Gastrocnemius medialis (tissue), 4 donors: ENCODE measurements around the gene LRRC26. TPM values are rescaled to one million over a fixed set of nuclear protein-coding genes. Genes with fewer than 3 reads are reported as not detected.

Source experiments
- ATAC-seq, 2 donors: fragments of 150-250 bp; one replicate each; pipeline ENCODE4 v1.9.1; 2016
- DNase-seq, 2 donors: peaks; one replicate each; pipeline ENCODE4 v3.0.0-alpha.2; 2019
- H3K27ac ChIP-seq, 4 donors: fragments of 200-600 bp; sonication (generic); 1 replicate in 1 of 4; 2 replicates in 3 of 4; pipeline ENCODE4 v1.5.1; 2016 to 2018; ENCODE audit warnings: mild to moderate bottlenecking in 2 of 4, moderate library complexity in 1 of 4
- H3K27me3 ChIP-seq, 3 donors: fragments of 200-600 bp; sonication (generic) in 2 of 3; 1 replicate in 1 of 3; 2 replicates in 2 of 3; pipeline versions ENCODE4 v1.5.1 to v1.6.0; 2016 to 2019; ENCODE audit warnings: mild to moderate bottlenecking in 1 of 3, moderate library complexity in 1 of 3
- H3K36me3 ChIP-seq, 2 donors: fragments of 200-600 bp; sonication (generic) in 1 of 2; one replicate each; pipeline ENCODE4 v1.5.1; 2017 to 2018
- H3K4me1 ChIP-seq, 2 donors: fragments of 200-600 bp; sonication (generic) in 1 of 2; one replicate each; pipeline ENCODE4 v1.5.1; 2016 to 2017; ENCODE audit warnings: mild to moderate bottlenecking in 2 of 2
- H3K4me3 ChIP-seq, 4 donors: fragments of 200-600 bp; sonication (generic) in 3 of 4; 1 replicate in 1 of 4; 2 replicates in 3 of 4; pipeline ENCODE4 v1.5.1; 2016 to 2019; ENCODE audit warnings: mild to moderate bottlenecking in 2 of 4
- H3K9me3 ChIP-seq, 3 donors: fragments of 200-600 bp; sonication (generic) in 2 of 3; 1 replicate in 1 of 3; 2 replicates in 2 of 3; pipeline ENCODE4 v1.5.1; 2016 to 2019
- CTCF ChIP-seq, 5 experiments: fragments of 450-650 bp in 3 of 5; fragments of 200-600 bp in 2 of 5; sonication (generic) in 2 of 5; IDR thresholded peaks in 4 of 5; conservative IDR thresholded peaks in 1 of 5; 1 replicate in 4 of 5; 2 replicates in 1 of 5; pipeline ENCODE4 v1.5.1; 2016 to 2019; ENCODE audit warnings: antibody characterized with exemption in 5 of 5, mild to moderate bottlenecking in 3 of 5, moderate library complexity in 3 of 5
- POLR2A ChIP-seq, 2 donors: fragments of 450-650 bp; IDR thresholded peaks; one replicate each; pipeline ENCODE4 v1.6.1; 2017; ENCODE audit warnings: antibody characterized with exemption in 2 of 2, mild to moderate bottlenecking in 2 of 2, moderate library complexity in 2 of 2
- in situ Hi-C, 4 donors: fragments of 200-750 bp; cut with MboI; loops; one replicate each; pipeline versions ENCODE4 v1.15.0 to v1.8.0; 2017; ENCODE audit warnings: low sequenced_read_pairs in 4 of 4
- intact Hi-C: fragments of 100-400 bp; cut with DNase I; formaldehyde crosslinking; loops from one replicate; pipeline ENCODE4 v1.15.1; 2023; ENCODE audit warnings: low total_unique reads
- total RNA-seq, 4 donors: library from RNA; depleted of rRNA; stranded (reverse); fragments of >200 nt; gene quantifications; one replicate each; pipeline versions ENCODE4 v1.1.0 to v1.2.3, GENCODE V29; 2016

The LRRC26 gene, protein sequence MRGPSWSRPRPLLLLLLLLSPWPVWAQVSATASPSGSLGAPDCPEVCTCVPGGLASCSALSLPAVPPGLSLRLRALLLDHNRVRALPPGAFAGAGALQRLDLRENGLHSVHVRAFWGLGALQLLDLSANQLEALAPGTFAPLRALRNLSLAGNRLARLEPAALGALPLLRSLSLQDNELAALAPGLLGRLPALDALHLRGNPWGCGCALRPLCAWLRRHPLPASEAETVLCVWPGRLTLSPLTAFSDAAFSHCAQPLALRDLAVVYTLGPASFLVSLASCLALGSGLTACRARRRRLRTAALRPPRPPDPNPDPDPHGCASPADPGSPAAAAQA
- total RNA-seq: not detected

- Histone ChIP-seq H3K36me3 (no peaks in the 10 kb centered on the region), H3K4me1 (peaks cover 8 to 10% of the 10 kb centered on the region in 2 donors), H3K4me3 (peak within 1 kb of the TSS; percentile 28 to 50 (median 40)), H3K27ac (no peak within 1 kb of the TSS), H3K9me3 (no peaks in the 10 kb centered on the region), H3K27me3 (peaks cover 46 to 59% (median 55%) of the 10 kb centered on the region in 3 donors)
- intact Hi-C loops (no loop called here), in situ Hi-C loops (no loop called here)
- DNase-seq: no peak
- ATAC-seq: no peak
- TF ChIP-seq POLR2A (IDR thresholded peaks at IDR 0.05) (no peak), CTCF (IDR thresholded peaks at IDR 0.05 in 4 of 5, conservative IDR thresholded peaks at IDR 0.05 in 1 of 5) (no peak)
These were observed at the start of gene LRRC26 for GRCh38 chr9:137169896-137170358. Gene LRRC26 (minus strand): TSS chr9:137170051. CDS start chr9:137169943, 108 bp downstream.

- H3K27ac ChIP-seq: no peak overlapping the region
- in situ Hi-C loops (loop anchor here in 1 of 4 donors (10.0 kb wide), 1 partner anchor 94 kb away; no protein-coding TSS in a partner anchor), intact Hi-C loops (no loop called here)
- no peaks in the 10 kb centered on the region for H3K36me3 ChIP-seq
- H3K27me3 ChIP-seq: no peaks in the 10 kb centered on the region
- TF ChIP-seq CTCF (IDR thresholded peaks at IDR 0.05 in 4 of 5, conservative IDR thresholded peaks at IDR 0.05 in 1 of 5) (no peak), POLR2A (IDR thresholded peaks at IDR 0.05) (no peak)
- no peaks in the 10 kb centered on the region for H3K9me3 ChIP-seq
- no peak overlapping the region for H3K4me3 ChIP-seq
- peaks cover 10 to 26% of the 10 kb centered on the region in 2 donors for H3K4me1 ChIP-seq
- DNase-seq (no peak), ATAC-seq (no peak)
These were observed 49.0 kb upstream of the LRRC26 start for GRCh38 chr9:137218754-137219271.

DNA sequence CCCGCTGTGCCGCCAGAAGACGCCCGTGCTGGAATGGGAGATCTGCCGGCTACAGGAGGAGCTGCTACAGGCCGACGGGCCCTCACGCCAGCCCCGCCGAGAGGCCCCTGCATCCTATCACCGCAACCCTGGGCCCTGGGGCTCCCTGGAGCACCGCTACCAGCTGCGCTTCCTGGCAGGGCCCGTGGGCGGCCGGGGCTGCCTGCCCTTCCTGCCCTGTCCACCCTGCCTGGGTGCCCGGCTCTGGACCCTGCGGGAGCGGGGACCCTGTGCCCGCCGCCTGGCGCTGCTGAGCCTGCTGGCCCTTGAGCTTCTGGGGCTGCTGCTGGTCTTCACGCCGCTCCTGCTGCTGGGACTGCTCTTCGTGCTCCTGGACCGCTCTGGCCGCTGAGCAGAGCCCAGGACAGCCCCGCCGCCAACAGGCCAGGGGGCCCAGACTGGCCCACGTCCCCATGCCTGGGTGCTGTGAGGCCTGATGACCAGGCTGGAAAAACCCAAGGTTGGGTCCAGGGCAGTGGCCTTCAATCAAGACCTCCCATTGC, 48.4 kb upstream of the LRRC26 start:
- in situ Hi-C loops: loop anchor here in 1 of 4 donors (10.0 kb wide), 1 partner anchor 93 kb away; no protein-coding TSS in a partner anchor

More for the DNA sequence above, 48.4 kb upstream of the LRRC26 start:
- ATAC-seq (no peak), DNase-seq (no peak)
- intact Hi-C loops: no loop called here
- H3K9me3 ChIP-seq: no peaks in the 10 kb centered on the region
- TF ChIP-seq CTCF (IDR thresholded peaks at IDR 0.05 in 4 of 5, conservative IDR thresholded peaks at IDR 0.05 in 1 of 5) (no peak), POLR2A (IDR thresholded peaks at IDR 0.05) (no peak)
- peaks cover 9 to 26% of the 10 kb centered on the region in 2 donors for H3K4me1 ChIP-seq
- H3K27ac ChIP-seq: peak overlapping the region in 1 of 4 donors; percentile 56
- no peaks in the 10 kb centered on the region for H3K36me3 ChIP-seq
- no peaks in the 10 kb centered on the region for H3K27me3 ChIP-seq
- H3K4me3 ChIP-seq: no peak overlapping the region
